GM18511 (cell line): Measurements from ENCODE around the gene ADI1.
"Not testable (repeated sequence)": the region's sequence is repeated elsewhere in the genome, so short reads cannot be mapped to it uniquely, and the experiment has no call there.

Experiments used
- ATAC-seq: cut with Tn5 transposase; IDR thresholded peaks from one replicate; pipeline ENCODE4 v1.9.1; 2021; ENCODE audit warnings: mild to moderate bottlenecking, moderate library complexity; ENCODE audit not compliant: unreplicated experiment

The ADI1 gene

GRCh38 chr2:3494984-3495666 is 24.2 kb downstream of the ADI1 start:
- ATAC-seq, result no peak

- ATAC-seq, result no peak
Observed at GRCh38 chr2:3493615-3494007, 25.7 kb downstream of the ADI1 start.

GRCh38 chr2:3492951-3493614 is 26.2 kb downstream of the ADI1 start:
- ATAC-seq, result no peak

- not testable (repeated sequence) for ATAC-seq
Observed at GRCh38 chr2:3492475-3492787, 26.9 kb downstream of the ADI1 start.

DNA sequence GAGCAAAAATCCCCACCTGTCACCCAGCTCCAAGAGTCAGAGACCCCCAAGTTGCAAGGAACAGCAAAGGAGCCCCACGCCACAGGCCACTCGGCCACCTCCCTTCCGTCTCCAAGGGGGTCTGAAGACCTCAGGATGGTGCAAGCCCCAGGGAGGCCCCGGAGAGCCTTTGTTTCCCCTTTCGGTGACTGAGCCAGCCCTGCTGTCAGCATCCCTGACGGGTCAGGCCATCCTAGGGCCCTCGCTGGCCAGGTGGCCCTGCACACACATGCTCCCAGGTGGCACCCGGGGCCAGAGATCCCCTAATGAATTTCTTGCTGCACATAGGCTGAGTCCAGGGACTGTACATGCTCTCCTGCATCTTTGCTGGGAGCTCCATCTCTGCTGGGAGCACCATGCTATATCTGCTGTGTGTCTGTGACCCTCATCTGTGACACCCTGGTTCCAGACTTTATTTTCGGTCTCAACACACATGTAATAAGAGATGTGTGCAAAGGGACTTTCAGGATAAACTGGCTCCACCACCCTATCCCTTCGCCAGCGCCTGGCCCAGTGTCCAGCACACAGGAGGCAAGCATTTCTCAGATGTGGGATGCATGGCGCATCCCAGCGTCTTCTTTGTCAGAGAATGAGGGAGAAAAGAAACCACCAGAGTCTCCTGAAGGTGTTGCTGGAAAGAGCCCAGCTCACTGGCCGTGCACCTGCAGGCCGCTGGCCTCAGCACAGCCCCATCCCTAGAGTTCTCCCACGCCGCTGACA is 27.4 kb downstream of the ADI1 start:
- ATAC-seq, result no peak

- ATAC-seq, result no peak
Observed at GRCh38 chr2:3491306-3491705, 28.0 kb downstream of the ADI1 start.

DNA sequence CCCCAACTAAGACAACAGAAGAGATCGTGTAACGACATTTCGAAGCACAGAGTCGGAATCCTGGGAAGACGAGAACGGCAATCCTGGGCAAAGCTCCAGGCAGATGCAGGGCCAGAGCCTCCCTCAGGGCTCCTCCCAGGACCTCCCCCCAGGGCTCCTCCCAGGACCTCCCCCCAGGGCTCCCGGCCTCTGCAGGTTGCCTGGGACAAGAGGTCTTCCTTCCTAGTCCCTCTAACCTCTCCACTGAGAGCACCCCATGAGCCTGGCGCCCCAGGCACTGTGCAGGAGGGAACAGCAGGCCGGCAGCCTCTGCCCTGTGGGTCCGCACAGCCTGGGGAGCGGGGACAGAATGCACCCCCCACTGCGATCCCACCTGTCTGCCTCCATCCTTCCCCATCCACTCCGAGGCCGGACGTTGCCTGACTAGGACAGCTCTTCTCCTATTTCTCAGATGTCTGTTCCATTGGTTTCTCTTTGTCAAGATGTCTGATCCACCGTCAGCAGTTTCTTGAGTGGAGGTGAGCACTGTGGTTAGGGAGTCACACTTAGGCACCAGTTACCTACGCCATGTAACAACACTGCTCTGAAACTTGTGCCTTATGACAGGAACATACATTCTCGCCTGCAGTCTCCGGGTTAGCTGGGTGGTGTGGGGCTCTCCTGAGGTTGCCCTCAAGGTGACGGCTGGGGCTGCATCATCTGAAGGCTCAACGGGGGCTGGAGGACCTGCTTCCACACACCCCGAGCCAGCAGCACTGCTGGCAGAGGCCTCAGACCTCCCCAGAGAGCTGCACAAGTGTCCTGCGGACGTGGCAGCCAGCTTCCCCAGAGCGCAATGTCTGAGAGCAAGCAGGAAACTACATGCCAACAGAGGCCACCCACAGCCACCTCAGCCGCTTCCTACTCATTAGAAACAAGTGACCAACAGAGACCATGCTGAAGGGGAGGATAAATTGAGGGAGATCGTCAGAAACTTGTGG is 28.9 kb downstream of the ADI1 start:
- no peak for ATAC-seq

- ATAC-seq, result no peak
Observed at GRCh38 chr2:3489764-3490115, 29.6 kb downstream of the ADI1 start.

GRCh38 chr2:3488855-3489763 is 30.2 kb downstream of the ADI1 start:
- ATAC-seq, result no peak

DNA sequence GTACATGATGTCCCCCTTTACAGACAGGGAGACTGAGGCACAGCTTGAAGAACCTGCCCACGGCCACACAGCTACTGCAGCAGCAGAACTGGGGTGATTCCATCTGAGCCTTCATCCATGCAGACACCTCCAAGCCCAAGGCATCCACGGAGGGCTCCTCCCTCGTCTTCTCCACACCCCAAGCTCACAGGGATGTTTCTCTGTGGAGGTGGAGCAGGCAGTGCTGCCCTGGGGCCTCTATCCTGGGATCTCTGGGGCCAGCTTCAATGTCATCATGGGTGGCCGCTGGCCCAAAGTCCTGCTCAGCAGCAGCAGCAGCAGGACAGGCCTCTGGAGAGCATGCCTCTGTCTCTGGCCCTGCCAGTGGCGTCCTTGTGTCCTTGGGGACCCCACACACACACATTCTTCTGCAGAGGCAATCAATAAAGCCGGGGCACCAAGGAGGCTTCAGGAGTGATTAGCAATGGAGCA is 31.2 kb downstream of the ADI1 start:
- no peak for ATAC-seq

- no peak for ATAC-seq
Observed at GRCh38 chr2:3487432-3487831, 31.9 kb downstream of the ADI1 start.

- ATAC-seq, result no peak
Observed at GRCh38 chr2:3487028-3487425, 32.3 kb downstream of the ADI1 start.

DNA sequence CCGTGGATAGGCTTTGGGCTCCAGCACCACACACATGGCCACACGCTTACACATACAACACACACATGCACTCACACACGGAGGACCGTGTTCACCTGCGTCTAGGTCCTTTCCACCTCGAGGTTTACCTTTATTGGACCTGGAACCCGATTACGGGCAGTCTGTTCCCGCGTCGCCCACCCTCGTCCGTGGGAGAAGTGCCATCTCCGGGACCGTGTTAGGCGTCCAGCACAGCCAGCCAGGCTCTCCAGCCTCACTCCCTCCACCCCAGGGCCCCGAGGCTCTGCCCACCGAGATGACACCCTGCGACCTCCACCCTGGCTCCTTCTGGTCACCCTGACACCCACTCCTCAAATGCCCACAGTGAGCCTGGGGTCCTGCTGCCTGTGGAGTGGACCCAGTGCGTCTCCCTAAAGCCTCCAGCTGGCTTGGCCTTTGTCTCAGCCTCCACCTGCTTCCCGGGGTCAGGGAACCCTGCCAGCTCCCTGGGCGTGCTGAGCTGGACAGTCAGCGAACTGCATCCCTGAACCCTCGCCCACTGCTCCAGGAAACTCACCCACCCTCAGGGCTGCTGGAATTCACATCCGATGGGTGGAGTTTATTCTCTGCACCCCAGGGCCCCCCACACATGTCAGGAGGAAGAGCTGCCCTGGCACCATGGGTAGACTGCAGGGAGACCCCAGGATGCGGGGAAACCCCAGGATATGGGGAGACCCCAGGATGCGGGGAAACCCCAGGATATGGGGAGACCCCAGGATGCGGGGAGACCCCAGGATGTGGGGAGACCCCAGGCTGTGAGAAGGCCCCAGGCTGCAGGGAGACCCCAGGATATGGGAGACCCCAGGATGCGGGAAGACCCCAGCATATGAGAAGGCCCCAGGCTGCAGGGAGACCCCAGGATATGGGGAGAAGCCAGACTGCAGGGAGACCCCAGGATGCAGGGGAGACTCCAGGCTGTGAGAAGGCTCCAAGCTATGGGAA is 33.0 kb downstream of the ADI1 start:
- ATAC-seq, result no peak

- ATAC-seq, result no peak
Observed at GRCh38 chr2:3485166-3485565, 34.2 kb downstream of the ADI1 start.

DNA sequence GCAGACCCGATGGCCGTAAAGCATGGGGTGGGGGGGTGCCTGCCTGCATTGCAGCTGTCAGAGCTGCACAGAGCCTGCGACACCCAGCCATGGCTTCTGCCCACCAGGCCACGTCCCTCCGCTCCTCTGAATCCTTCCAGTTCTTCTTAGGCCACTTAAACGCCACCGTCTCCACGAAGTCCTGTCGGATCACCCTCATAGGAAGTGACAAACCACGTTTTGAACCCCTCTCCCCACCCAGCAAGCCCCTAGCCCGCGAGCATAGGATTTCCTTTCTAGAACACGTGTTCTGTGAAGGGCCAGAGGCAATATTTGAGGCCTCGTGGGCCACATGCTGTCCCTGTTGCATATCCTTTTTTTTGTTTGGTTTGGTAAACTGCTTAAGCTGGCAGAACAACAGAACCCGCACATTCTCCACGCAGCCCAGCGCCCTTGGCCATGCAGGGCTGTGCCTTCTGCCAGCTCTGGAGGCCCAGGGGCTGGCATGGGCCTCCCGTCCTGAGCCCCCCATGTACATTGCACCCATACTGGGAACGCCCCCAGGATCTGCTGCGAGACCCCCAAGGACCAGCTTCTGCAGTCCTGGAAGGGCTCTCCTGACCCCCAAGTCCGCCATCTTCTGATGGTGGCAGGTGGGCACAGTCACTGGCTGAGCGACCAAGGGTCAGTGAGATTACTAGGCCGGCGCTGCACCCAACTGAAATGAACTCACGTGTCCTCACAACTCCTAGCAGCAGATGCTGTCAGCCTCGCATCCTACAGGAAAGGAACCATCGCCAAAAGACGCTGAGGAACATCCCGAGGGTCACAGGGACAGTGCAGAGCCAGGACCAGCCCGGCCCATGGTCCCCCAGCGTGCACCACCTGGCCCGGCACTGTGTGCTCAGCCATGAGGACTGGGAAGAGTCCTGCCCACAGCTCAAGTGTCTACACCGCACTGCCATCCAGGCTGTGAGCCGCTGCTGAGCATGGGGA is 35.1 kb downstream of the ADI1 start:
- ATAC-seq, result no peak

DNA sequence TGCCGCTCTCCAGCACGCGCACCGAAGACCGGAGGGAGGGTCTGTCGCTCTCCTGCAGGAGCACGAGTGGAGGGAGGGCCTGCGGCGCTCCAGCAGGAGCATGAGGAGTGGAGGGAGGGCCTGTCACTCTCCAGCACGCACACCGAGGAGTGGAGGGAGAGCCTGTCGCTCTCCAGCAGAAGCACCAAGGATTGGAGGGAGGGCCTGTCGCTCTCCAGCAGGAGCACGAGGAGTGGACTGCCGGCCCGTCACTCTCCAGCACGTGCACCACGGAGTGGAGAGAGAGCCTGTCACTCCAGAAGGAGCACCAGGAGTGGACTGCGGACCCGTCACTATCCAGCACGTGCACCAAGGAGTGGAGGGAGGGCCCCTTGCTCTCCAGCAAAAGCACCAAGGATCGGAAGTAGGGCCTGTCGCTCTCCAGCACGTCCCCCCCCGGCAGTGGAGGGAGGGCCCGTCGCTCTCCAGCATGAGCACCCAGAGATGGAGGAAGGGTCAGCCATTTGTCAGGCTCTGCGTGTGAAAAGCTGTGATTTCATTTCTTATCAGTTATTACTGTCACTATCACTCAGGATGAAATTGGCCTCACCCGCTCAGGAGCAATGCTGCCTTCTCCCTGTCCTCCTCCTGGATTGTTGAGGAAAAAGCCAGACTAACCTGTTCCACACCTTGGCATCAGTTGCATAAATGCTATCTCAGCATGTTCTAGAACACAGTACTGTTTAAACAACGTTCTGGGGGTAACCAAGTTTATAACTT is 35.9 kb downstream of the ADI1 start:
- ATAC-seq, result no peak

DNA sequence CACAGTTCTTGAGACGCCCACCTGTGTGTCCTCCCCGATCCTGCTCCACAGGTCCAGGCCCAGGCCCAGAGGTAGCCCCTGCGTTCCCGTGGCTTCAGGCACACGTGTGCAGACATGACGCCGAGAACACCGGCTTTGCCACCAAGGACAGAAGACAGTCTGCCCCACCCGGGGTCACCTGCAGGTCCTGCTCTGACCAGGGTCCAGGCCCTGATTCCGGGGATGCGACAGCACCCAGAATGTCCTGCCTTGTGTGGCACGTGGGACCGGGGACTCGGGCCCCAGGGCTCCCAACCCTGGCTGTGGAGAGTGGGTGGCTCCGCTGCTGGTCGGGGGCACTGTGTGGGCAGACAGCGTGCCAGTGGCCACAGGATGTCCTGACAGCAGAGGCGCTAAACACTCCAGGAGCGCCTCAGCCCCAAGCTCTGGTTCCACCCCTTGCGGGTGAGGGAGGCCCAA is 36.9 kb downstream of the ADI1 start:
- no peak for ATAC-seq
